DOHH2 (cell line): ENCODE measurements around the gene KLK1.

ENCODE experiments used
- H3F3A ChIP-seq: fragments of 200-600 bp; sonication (generic), shearing (Covaris generic); 2 replicates; pipeline ENCODE4 v1.6.0; 2016; ENCODE audit warnings: antibody characterized with exemption, mild to moderate bottlenecking; ENCODE audit not compliant: control insufficient read depth, insufficient read depth
- H3K27ac ChIP-seq: fragments of 200-600 bp; sonication (generic); 2 replicates; pipeline ENCODE4 v1.5.1; 2014; ENCODE audit warnings: low read depth, mild to moderate bottlenecking, low read length, moderate library complexity
- H3K27me3 ChIP-seq: fragments of 200-600 bp; sonication (generic); 2 replicates; pipeline ENCODE4 v1.6.1; 2014; ENCODE audit warnings: mild to moderate bottlenecking, low read length, mixed read lengths; ENCODE audit not compliant: control insufficient read depth
- H3K36me3 ChIP-seq: fragments of 200-600 bp; sonication (generic); 2 replicates; pipeline ENCODE4 v1.6.1; 2014; ENCODE audit warnings: mild to moderate bottlenecking, low read length, moderate library complexity, mixed read lengths; ENCODE audit not compliant: control insufficient read depth
- H3K4me1 ChIP-seq: fragments of 200-600 bp; sonication (generic); 2 replicates; pipeline ENCODE4 v1.6.1; 2014; ENCODE audit warnings: mild to moderate bottlenecking, low read length, mixed read lengths; ENCODE audit not compliant: control insufficient read depth
- H3K4me2 ChIP-seq: fragments of 200-600 bp; sonication (generic); 2 replicates; pipeline ENCODE4 v1.6.0; 2014; ENCODE audit warnings: mild to moderate bottlenecking, low read length, moderate library complexity
- H3K4me3 ChIP-seq: fragments of 200-600 bp; sonication (generic); 2 replicates; pipeline ENCODE4 v1.5.1; 2014; ENCODE audit warnings: mild to moderate bottlenecking, low read length, mixed read lengths
- H3K79me2 ChIP-seq: fragments of 200-600 bp; sonication (generic); 2 replicates; pipeline ENCODE4 v1.6.1; 2014; ENCODE audit warnings: mild to moderate bottlenecking, low read length, mixed read lengths; ENCODE audit not compliant: control insufficient read depth
- H3K9me2 ChIP-seq: fragments of 200-600 bp; sonication (generic); replicated peaks from 2 replicates; pipeline ENCODE4 v1.6.1; 2014; ENCODE audit warnings: mild to moderate bottlenecking, low read length, mixed read lengths; ENCODE audit not compliant: control insufficient read depth
- H3K9me3 ChIP-seq: fragments of 200-600 bp; sonication (generic); 2 replicates; pipeline ENCODE4 v1.6.1; 2014; ENCODE audit warnings: antibody characterized with exemption, low read length, mixed read lengths; ENCODE audit not compliant: control insufficient read depth, insufficient read depth
- H4K20me1 ChIP-seq: fragments of 200-600 bp; sonication (generic); 2 replicates; pipeline ENCODE4 v1.6.0; 2014; ENCODE audit warnings: low read depth, mild to moderate bottlenecking, antibody characterized with exemption, low read length, moderate library complexity; ENCODE audit not compliant: control insufficient read depth, insufficient read depth
- CTCF ChIP-seq: fragments of 200-600 bp; sonication (generic); IDR thresholded peaks from one replicate; pipeline ENCODE4 v1.5.1; 2014; ENCODE audit warnings: antibody characterized with exemption, mild to moderate bottlenecking, low read depth, low read length; ENCODE audit not compliant: poor library complexity, severe bottlenecking
- EZH2phosphoT487 ChIP-seq: fragments of 200-600 bp; sonication (generic); IDR thresholded peaks from 2 replicates; pipeline ENCODE4 v1.6.1; 2017; ENCODE audit warnings: borderline replicate concordance, mild to moderate bottlenecking, antibody characterized with exemption, low read length, moderate library complexity, mixed read lengths

The KLK1 gene

DNA sequence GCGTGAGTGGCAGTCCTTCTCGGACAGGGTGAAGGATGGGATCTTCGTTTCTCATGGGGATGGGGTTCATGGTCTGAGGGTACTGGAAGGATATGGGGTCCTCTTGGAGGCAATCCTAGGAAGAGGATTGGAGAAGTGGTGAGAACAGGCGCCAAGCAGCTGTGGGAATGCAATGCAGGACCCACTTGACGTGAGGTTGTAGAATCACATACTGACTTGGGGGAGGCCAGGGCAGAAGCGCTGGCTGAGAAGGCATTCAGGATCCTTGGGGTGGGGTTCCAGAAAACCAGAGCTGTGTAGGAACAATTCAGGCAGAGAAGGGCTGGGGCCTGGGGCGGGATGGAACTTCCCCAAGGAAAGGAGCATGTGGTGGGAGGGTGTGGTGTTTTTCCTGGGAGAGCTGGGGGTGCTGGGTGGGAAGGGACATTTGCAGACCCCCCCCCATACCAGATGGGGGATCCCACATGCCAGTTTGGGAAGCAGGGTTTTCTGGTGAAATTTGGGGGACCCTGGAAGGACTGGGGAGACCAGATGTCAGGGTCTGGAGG, 852 bp downstream of the KLK1 start:
- peaks cover 4% of the 10 kb centered on the region; the same call in 1 of the 2 replicates for H3F3A ChIP-seq
- peaks cover 18% of the 10 kb centered on the region for H3K27me3 ChIP-seq
- no peak overlapping the region for H3K27ac ChIP-seq
- H3K79me2 ChIP-seq = no peaks in the 10 kb centered on the region
- peaks cover 43% of the 10 kb centered on the region for H3K4me1 ChIP-seq
- H3K9me3 ChIP-seq = no peaks in the 10 kb centered on the region
- H3K4me2 ChIP-seq = no peak overlapping the region
- no peak overlapping the region for H3K4me3 ChIP-seq
- H3K36me3 ChIP-seq = no peaks in the 10 kb centered on the region
- H4K20me1 ChIP-seq = no peaks in the 10 kb centered on the region
- no peaks in the 10 kb centered on the region for H3K9me2 ChIP-seq
- TF ChIP-seq EZH2phosphoT487 (no peak), CTCF (no peak)

- no peak overlapping the region; the same call in 1 of the 2 replicates for H3K4me3 ChIP-seq
- no peaks in the 10 kb centered on the region for H3K9me2 ChIP-seq
- H3K4me1 ChIP-seq = peaks cover 53% of the 10 kb centered on the region
- H3K9me3 ChIP-seq = no peaks in the 10 kb centered on the region
- H3K36me3 ChIP-seq = no peaks in the 10 kb centered on the region
- no peak for TF ChIP-seq EZH2phosphoT487
- no peak for TF ChIP-seq CTCF
- no peak overlapping the region for H3K27ac ChIP-seq
- no peaks in the 10 kb centered on the region for H3K79me2 ChIP-seq
- H3K27me3 ChIP-seq = peaks cover 18% of the 10 kb centered on the region
- peak overlapping the region; percentile 93 for H3K4me2 ChIP-seq
- H4K20me1 ChIP-seq = no peaks in the 10 kb centered on the region
- H3F3A ChIP-seq = peaks cover 4% of the 10 kb centered on the region; the same call in 1 of the 2 replicates
These were observed 2.0 kb downstream of the KLK1 start for GRCh38 chr19:50821622-50822021.

GRCh38 chr19:50821248-50821612, 2.4 kb downstream of the KLK1 start:
- H3K9me3 ChIP-seq = no peaks in the 10 kb centered on the region
- H3F3A ChIP-seq = peaks cover 4% of the 10 kb centered on the region; the same call in 1 of the 2 replicates
- no peaks in the 10 kb centered on the region for H4K20me1 ChIP-seq
- H3K36me3 ChIP-seq = no peaks in the 10 kb centered on the region
- peak overlapping the region; percentile 62 for H3K27ac ChIP-seq
- H3K27me3 ChIP-seq = peaks cover 18% of the 10 kb centered on the region
- peak overlapping the region; percentile 55 for H3K4me3 ChIP-seq
- H3K79me2 ChIP-seq = no peaks in the 10 kb centered on the region
- TF ChIP-seq CTCF (no peak), EZH2phosphoT487 (no peak)
- no peaks in the 10 kb centered on the region for H3K9me2 ChIP-seq
- peaks cover 53% of the 10 kb centered on the region for H3K4me1 ChIP-seq
- H3K4me2 ChIP-seq = peak overlapping the region; percentile 93
